ENCODE data around the gene BBS1. TPM values are rescaled to one million over a fixed set of nuclear protein-coding genes. Genes with fewer than 3 reads are reported as not detected.

The BBS1 gene
- total RNA-seq, 1 experiment from 2014 or later = 28.4 TPM

DNA sequence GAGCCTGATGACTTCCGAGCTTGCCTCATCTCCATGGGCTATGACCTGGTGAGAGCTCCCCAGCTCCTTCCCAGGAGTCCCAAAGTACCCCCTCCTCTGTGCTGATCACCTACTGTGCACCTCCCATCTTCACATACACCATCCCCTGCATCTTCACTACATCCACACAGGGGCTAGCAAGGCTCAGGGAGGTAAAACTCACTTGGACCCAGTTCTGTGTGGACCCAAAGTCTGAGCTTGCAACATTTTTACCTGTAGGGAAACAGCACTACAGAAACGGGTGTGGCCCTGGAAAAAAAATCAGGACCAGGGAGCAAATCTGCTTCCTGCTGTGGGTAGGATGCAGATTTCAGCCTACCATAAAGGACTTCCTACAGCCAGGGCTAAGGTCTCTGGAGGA is 51.8 kb downstream of the BBS1 start:
- Histone ChIP-seq H3K36me3 (ENCODE audit: low read depth, low read length) (no peaks in the 10 kb centered on the region), H3K79me2 (ENCODE audit: low read length) (no peaks in the 10 kb centered on the region), H4K20me1 (ENCODE audit: low read length) (no peaks in the 10 kb centered on the region), H2AFZ (ENCODE audit: low read length) (no peak overlapping the region), H3F3A (ENCODE audit: low read length, unreplicated experiment) (no peaks in the 10 kb centered on the region), H3K4me1 (ENCODE audit: insufficient read depth, low read length) (no peaks in the 10 kb centered on the region), H3K27ac (ENCODE audit: low read length) (no peak overlapping the region), H3K9ac (ENCODE audit: low read length) (no peak overlapping the region), H3K4me2 (ENCODE audit: low read length) (no peak overlapping the region), H3K9me2 (replicated peaks; ENCODE audit: low read length) (no peaks in the 10 kb centered on the region), H3K27me3 (ENCODE audit: low read length) (no peaks in the 10 kb centered on the region), H3K4me3 (ENCODE audit: low read length) (no peak overlapping the region), H3K9me3 (ENCODE audit: low read length) (no peaks in the 10 kb centered on the region)
- ATAC-seq = no peak
- intact Hi-C loops (cut with micrococcal nuclease) = no loop called here
- DNase-seq = no peak
- CTCF ChIA-PET = interaction anchor here (0.5 kb wide), 1 partner anchor 31 kb away, joined by 6 read pairs; the partner anchor contains the start of genes CCDC87 and CCS
- TF ChIP-seq CTCF (conservative IDR thresholded peaks at IDR 0.05; ENCODE audit: low read depth, low read length) = no peak
- TF ChIP-seq EZH2phosphoT487 (IDR thresholded peaks at IDR 0.05; ENCODE audit: borderline replicate concordance, low read length) = no peak
- no peak for TF ChIP-seq EZH2 (IDR thresholded peaks at IDR 0.05; ENCODE audit: low read length, unreplicated experiment)
- POLR2A ChIA-PET (ENCODE audit: unreplicated experiment) = no interaction called here
- BruUV-seq (replicated peaks) = no TSS peak

DNA sequence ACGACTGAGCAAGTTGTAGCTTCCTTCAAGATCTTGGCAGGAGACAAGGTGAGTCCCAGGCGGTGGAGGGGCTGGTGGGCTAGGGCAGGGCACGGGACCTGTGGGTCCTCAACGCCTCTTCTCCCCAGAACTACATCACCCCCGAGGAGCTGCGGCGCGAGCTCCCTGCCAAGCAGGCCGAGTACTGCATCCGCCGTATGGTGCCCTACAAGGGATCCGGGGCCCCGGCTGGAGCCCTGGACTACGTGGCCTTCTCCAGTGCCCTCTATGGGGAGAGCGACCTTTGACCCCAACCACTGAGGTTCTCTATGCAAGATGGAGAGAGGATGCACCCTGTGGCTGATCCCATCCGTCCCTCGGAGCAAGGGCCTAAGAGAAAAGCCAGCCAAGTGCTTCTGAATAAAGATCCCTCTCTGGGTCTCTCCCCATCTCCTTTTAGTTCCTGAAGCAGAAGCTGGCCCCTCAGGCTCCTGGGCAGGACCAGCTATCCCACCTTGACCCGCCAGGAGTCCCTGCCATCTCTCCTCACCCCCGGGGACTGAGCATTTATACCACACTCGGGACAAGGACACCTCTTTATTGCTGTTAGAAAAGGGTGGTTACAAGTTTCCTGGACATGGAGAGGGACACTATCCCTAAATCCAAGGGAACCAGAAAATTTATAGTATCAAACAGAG is 52.6 kb downstream of the BBS1 start:
- intact Hi-C loops (cut with micrococcal nuclease) = no loop called here
- Histone ChIP-seq H3K36me3 (ENCODE audit: low read depth, low read length) (no peaks in the 10 kb centered on the region), H3K9ac (ENCODE audit: low read length) (no peak overlapping the region), H3F3A (ENCODE audit: low read length, unreplicated experiment) (no peaks in the 10 kb centered on the region), H3K27me3 (ENCODE audit: low read length) (no peaks in the 10 kb centered on the region), H3K4me2 (ENCODE audit: low read length) (no peak overlapping the region), H3K4me1 (ENCODE audit: insufficient read depth, low read length) (no peaks in the 10 kb centered on the region), H3K79me2 (ENCODE audit: low read length) (no peaks in the 10 kb centered on the region), H3K9me2 (replicated peaks; ENCODE audit: low read length) (no peaks in the 10 kb centered on the region), H3K9me3 (ENCODE audit: low read length) (no peaks in the 10 kb centered on the region), H4K20me1 (ENCODE audit: low read length) (no peaks in the 10 kb centered on the region), H3K27ac (ENCODE audit: low read length) (no peak overlapping the region), H2AFZ (ENCODE audit: low read length) (no peak overlapping the region), H3K4me3 (ENCODE audit: low read length) (no peak overlapping the region)
- DNase-seq = no peak
- ATAC-seq = no peak
- CTCF ChIA-PET = no interaction called here
- POLR2A ChIA-PET (ENCODE audit: unreplicated experiment) = no interaction called here
- no TSS peak for BruUV-seq (replicated peaks)
- no peak for TF ChIP-seq EZH2 (IDR thresholded peaks at IDR 0.05; ENCODE audit: low read length, unreplicated experiment)
- TF ChIP-seq EZH2phosphoT487 (IDR thresholded peaks at IDR 0.05; ENCODE audit: borderline replicate concordance, low read length) = no peak
- TF ChIP-seq CTCF (conservative IDR thresholded peaks at IDR 0.05; ENCODE audit: low read depth, low read length) = no peak

- TF ChIP-seq EZH2phosphoT487 (IDR thresholded peaks at IDR 0.05; ENCODE audit: borderline replicate concordance, low read length) (no peak), CTCF (conservative IDR thresholded peaks at IDR 0.05; ENCODE audit: low read depth, low read length) (no peak), EZH2 (IDR thresholded peaks at IDR 0.05; ENCODE audit: low read length, unreplicated experiment) (no peak)
- H3K4me2 ChIP-seq (ENCODE audit: low read length) = no peak overlapping the region
- ChIA-PET CTCF (no interaction called here), POLR2A (ENCODE audit: unreplicated experiment) (no interaction called here)
- no peaks in the 10 kb centered on the region for H3K9me3 ChIP-seq (ENCODE audit: low read length)
- H3K9ac ChIP-seq (ENCODE audit: low read length) = no peak overlapping the region
- ATAC-seq = no peak
- no peak for DNase-seq
- no peak overlapping the region for H3K27ac ChIP-seq (ENCODE audit: low read length)
- no peak overlapping the region for H3K4me3 ChIP-seq (ENCODE audit: low read length)
- no peak overlapping the region for H2AFZ ChIP-seq (ENCODE audit: low read length)
- H3K4me1 ChIP-seq (ENCODE audit: insufficient read depth, low read length) = peaks cover 6% of the 10 kb centered on the region; the same call in 1 of the 2 replicates
- H3K36me3 ChIP-seq (ENCODE audit: low read depth, low read length) = no peaks in the 10 kb centered on the region
- no peaks in the 10 kb centered on the region for H3K9me2 ChIP-seq (replicated peaks; ENCODE audit: low read length)
- H3F3A ChIP-seq (ENCODE audit: low read length, unreplicated experiment) = no peaks in the 10 kb centered on the region
- intact Hi-C loops (cut with micrococcal nuclease) = no loop called here
- BruUV-seq (replicated peaks) = no TSS peak
- no peaks in the 10 kb centered on the region for H4K20me1 ChIP-seq (ENCODE audit: low read length)
- no peaks in the 10 kb centered on the region for H3K27me3 ChIP-seq (ENCODE audit: low read length)
- H3K79me2 ChIP-seq (ENCODE audit: low read length) = no peaks in the 10 kb centered on the region
Measured at GRCh38 chr11:66563832-66564231, 53.4 kb downstream of the BBS1 start.

Data from PC-3 (cell line).